Mucosa of descending colon (tissue), 3 donors: ENCODE data around the gene FPGS. TPM values are rescaled to one million over a fixed set of nuclear protein-coding genes. Genes with fewer than 3 reads are reported as not detected.

Source experiments
- ATAC-seq: fragments of 200-7000 bp; cut with Tn5 transposase; one replicate; pipeline ENCODE4 v1.9.1; 2020; ENCODE audit warnings: mild to moderate bottlenecking, moderate library complexity
- DNase-seq, 3 donors: peaks; one replicate each; pipeline ENCODE4 v3.0.0-alpha.2; 2020
- H3K36me3 ChIP-seq: fragments of 200-600 bp; one replicate; pipeline ENCODE4 v1.8.0; 2021; ENCODE audit warnings: low read depth, mild to moderate bottlenecking
- H3K4me1 ChIP-seq: fragments of 200-600 bp; one replicate; pipeline ENCODE4 v1.8.0; 2021; ENCODE audit warnings: low read depth, mild to moderate bottlenecking
- H3K4me3 ChIP-seq: fragments of 200-600 bp; one replicate; pipeline ENCODE4 v1.8.0; 2021; ENCODE audit warnings: mild to moderate bottlenecking
- H3K9me3 ChIP-seq: fragments of 200-600 bp; one replicate; pipeline ENCODE4 v1.8.0; 2021; ENCODE audit warnings: mild to moderate bottlenecking
- CTCF ChIP-seq: fragments of 200-600 bp; IDR thresholded peaks from one replicate; pipeline ENCODE4 v1.8.0; 2022; ENCODE audit warnings: antibody characterized with exemption, mild to moderate bottlenecking
- intact Hi-C, 2 donors: fragments of 100-400 bp; cut with DNase I in 1 of 2; cut with micrococcal nuclease in 1 of 2; formaldehyde crosslinking; loops; one replicate each; pipeline versions ENCODE4 v1.11.0 to v1.11.1; 2022; cut with DNase I, micrococcal nuclease
- total RNA-seq, 3 donors: library from RNA; stranded (reverse); fragmentation: NEBNext Ultra II Directional in 2 of 3; extraction: Animal tissue kit (Norgen Biotek cat#: 25700) in 2 of 3; gene quantifications; one replicate each; pipeline versions ENCODE4 v1.2.1 to v1.2.4, GENCODE V29; 2021 to 2023
- donor health status: DM: no; HTN: no; CAD: no; lungs with moderate emphysema.
- donor health status: DM: no; HTN: no; CAD: no.
- donor health status: DM: no; HTN: yes; CAD: no.

Gene FPGS
- total RNA-seq, 3 donors from 2014 or later: 41.0 to 46.5 (median 41.3) TPM

DNA sequence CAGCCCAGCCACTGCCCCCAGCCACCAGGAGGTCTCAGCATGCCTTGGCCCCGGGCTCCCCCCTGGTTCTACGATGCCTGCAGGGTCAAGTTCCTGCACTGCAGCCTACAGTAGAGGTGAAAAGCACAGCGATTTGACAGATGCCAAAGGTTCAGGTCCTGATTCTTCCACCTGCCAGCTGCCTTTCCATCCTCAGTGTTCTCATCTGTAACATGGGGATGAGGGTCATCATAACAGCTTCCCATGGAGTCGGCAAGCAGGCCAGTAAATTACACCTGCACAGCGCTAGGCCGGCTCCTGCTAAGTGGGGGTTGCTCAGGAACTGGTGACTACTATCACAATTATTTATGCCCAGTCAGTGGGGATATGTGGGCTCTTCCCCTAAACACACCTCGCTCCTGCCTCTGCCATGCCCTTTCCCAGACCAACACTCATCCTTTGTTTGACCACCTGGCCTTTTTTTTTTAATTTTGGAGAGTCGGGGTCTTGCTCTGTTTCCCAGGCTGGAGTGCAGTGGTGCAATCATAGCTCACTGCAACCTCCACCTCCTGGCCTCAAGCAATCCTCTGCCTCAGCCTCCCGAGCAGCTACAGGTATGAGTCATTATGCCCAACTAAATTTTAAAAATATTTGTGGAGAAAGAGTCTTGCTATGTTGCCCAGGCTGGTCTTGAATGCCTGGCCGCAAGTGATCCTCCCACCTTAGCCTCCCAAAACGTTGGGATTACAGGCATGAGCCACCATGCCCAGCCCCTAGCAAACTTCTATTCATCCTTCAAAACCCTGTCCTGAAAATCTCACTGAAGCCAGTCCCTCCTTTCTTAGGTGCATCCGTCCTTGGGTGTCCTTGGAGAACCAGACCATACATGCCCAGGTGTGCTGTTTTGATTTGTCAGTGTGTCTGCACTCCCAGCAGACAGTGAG, 45.4 kb downstream of the FPGS start:
- Histone ChIP-seq H3K36me3 (no peaks in the 10 kb centered on the region), H3K4me1 (no peaks in the 10 kb centered on the region), H3K9me3 (peaks cover 13% of the 10 kb centered on the region), H3K4me3 (no peak overlapping the region)
- intact Hi-C loops: no loop called here
- DNase-seq: no peak
- ATAC-seq: no peak
- no peak for TF ChIP-seq CTCF

DNA sequence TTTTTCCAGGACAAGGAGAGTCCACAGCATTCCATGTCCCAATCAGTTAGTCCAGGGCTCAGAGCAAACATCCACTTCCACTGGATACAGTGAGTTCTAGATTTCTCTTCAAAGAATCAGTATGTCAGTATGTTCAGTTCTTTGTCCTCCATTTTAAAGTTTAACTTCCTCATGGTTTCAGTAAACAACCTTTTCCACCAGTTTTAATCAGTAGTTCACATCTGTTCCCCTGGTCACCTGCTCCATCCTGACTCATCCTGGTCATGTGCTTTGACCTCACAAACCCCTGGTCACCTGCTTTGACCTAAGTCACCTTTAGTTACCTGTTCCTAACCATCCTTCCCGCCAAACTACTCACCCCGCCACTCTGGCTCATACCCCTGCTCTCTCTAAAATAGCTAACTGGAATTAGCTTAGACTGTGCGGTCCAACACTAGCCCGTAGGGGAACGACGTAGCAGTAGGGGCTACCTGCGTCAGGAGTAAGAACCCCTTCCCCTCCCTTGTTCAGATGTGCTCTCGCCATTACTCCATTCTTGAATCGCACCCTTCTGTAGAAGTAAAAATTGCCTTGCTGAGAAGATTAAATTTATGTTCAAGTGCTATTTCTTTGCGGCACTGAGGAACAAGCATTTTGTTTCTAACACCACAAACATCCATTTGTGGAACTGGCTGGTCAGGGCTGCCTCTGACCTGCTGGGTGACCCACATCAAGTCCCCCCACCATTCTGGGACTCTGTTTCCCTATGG, 46.2 kb downstream of the FPGS start:
- no peak for ATAC-seq
- H3K36me3 ChIP-seq: no peaks in the 10 kb centered on the region
- no peak for DNase-seq
- no peak overlapping the region for H3K4me3 ChIP-seq
- intact Hi-C loops: no loop called here
- H3K9me3 ChIP-seq: peaks cover 13% of the 10 kb centered on the region
- H3K4me1 ChIP-seq: no peaks in the 10 kb centered on the region
- no peak for TF ChIP-seq CTCF

DNA sequence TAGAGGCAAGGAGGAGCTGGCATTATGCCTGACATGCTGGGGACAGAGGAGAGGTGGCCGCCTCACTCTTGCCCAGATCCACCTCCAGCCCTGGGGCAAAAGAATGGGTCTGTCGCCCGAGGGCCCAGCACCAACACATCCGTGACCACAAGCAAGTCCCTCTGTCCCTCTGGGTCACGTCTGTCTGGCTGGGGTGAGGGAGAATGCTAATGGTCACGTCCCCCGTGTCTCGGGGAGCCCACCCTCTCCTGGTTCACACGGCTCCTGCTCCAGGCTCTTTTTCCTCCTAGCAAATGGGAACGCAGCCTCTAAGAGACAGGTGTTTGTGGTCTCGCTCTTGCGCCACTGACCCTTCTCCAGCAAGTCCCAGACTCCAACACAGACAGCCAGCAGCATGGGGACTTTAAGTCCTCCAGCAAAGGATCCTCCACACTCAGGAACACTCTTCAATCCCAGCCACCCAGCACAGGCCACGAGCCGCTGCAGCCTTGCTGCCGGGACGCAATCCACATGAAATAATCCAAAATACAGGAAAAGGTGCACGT, 47.7 kb downstream of the FPGS start:
- no peak for ATAC-seq
- intact Hi-C loops: no loop called here
- no peak for DNase-seq
- H3K9me3 ChIP-seq: peaks cover 13% of the 10 kb centered on the region
- no peak overlapping the region for H3K4me3 ChIP-seq
- no peaks in the 10 kb centered on the region for H3K36me3 ChIP-seq
- TF ChIP-seq CTCF: no peak
- no peaks in the 10 kb centered on the region for H3K4me1 ChIP-seq

DNA sequence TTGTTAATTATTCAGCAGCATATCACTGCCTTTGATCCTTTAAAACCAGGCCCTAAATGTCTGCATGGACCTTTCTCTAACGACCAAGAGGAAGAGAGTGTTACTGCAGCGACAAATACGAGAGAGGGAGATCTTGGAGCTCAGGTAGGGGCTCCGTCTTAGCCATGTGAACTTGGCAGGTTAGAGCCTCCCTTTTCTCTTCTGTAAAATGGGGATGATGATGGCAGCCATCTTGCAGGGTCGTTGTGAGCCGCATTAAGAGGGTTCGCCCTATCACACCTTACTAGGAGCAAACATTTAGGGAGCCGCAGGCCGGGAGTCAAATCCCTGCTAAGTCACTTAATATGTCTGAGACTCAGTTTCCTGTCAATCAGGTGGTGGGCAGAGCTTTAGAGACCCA, 50.1 kb downstream of the FPGS start:
- intact Hi-C loops: no loop called here

More for the DNA sequence above, 50.1 kb downstream of the FPGS start:
- H3K9me3 ChIP-seq: peaks cover 13% of the 10 kb centered on the region
- TF ChIP-seq CTCF: no peak
- no peaks in the 10 kb centered on the region for H3K4me1 ChIP-seq
- H3K36me3 ChIP-seq: no peaks in the 10 kb centered on the region
- no peak overlapping the region for H3K4me3 ChIP-seq
- ATAC-seq: no peak
- no peak for DNase-seq
